ENCODE data around the gene HSD17B14. TPM values are rescaled to one million over a fixed set of nuclear protein-coding genes. Genes with fewer than 3 reads are reported as not detected.

The HSD17B14 gene
- total RNA-seq, 3 donors from 2014 or later (not counting 1 experiment from before 2014, with no cell fraction given): 0.75 TPM; not detected in 2

- intact Hi-C loops (cut with micrococcal nuclease): no loop called here
- Histone ChIP-seq H3K9me3 (ENCODE audit: control insufficient read depth, insufficient read depth, low read length) (no peaks in the 10 kb centered on the region), H3K27me3 (ENCODE audit: control insufficient read depth, insufficient read depth, low read length) (no peaks in the 10 kb centered on the region), H3K36me3 (ENCODE audit: control insufficient read depth, insufficient read depth, low read length) (no peaks in the 10 kb centered on the region), H3K27ac (ENCODE audit: low read length) (no peak overlapping the region), H3K4me3 (ENCODE audit: low read length) (no peak overlapping the region), H3K4me1 (ENCODE audit: control insufficient read depth, insufficient read depth, low read length) (no peaks in the 10 kb centered on the region)
- Mint-ChIP-seq H3K9me3 (no peaks in the 10 kb centered on the region), H3K27me3 (ENCODE audit: low read depth in 2 of 2) (no peaks in the 10 kb centered on the region), H3K27ac (no peak overlapping the region), H3K4me1 (no peaks in the 10 kb centered on the region), H3K36me3 (no peaks in the 10 kb centered on the region), H3K4me3 (no peak overlapping the region)
- ATAC-seq: no peak
- no peak for DNase-seq
- WGBS (ENCODE audit: insufficient coverage): 83% methylated on average over 9 of the region's 9 CpGs
- TF ChIP-seq CTCF (IDR thresholded peaks at IDR 0.05): no peak
These were observed 18.0 kb downstream of the HSD17B14 start for GRCh38 chr19:48818234-48818820.

- no peak for DNase-seq
- TF ChIP-seq CTCF (IDR thresholded peaks at IDR 0.05): no peak
- intact Hi-C loops (cut with micrococcal nuclease): no loop called here
- Histone ChIP-seq H3K4me3 (ENCODE audit: low read length) (no peak overlapping the region), H3K27me3 (ENCODE audit: control insufficient read depth, insufficient read depth, low read length) (no peaks in the 10 kb centered on the region), H3K9me3 (ENCODE audit: control insufficient read depth, insufficient read depth, low read length) (no peaks in the 10 kb centered on the region), H3K27ac (ENCODE audit: low read length) (no peak overlapping the region), H3K36me3 (ENCODE audit: control insufficient read depth, insufficient read depth, low read length) (no peaks in the 10 kb centered on the region), H3K4me1 (ENCODE audit: control insufficient read depth, insufficient read depth, low read length) (no peaks in the 10 kb centered on the region)
- Mint-ChIP-seq H3K4me1 (peaks cover 0 to 2% of the 10 kb centered on the region in 2 donors), H3K27me3 (ENCODE audit: low read depth in 2 of 2) (no peaks in the 10 kb centered on the region), H3K27ac (no peak overlapping the region), H3K4me3 (no peak overlapping the region), H3K9me3 (no peaks in the 10 kb centered on the region), H3K36me3 (no peaks in the 10 kb centered on the region)
- 93% methylated on average over 5 of the region's 5 CpGs for WGBS (ENCODE audit: insufficient coverage)
- ATAC-seq: no peak
These were observed 18.6 kb downstream of the HSD17B14 start for GRCh38 chr19:48817585-48818124.

- WGBS (ENCODE audit: insufficient coverage): 72% methylated on average over 14 of the region's 14 CpGs
- Histone ChIP-seq H3K36me3 (ENCODE audit: control insufficient read depth, insufficient read depth, low read length) (no peaks in the 10 kb centered on the region), H3K27me3 (ENCODE audit: control insufficient read depth, insufficient read depth, low read length) (no peaks in the 10 kb centered on the region), H3K4me1 (ENCODE audit: control insufficient read depth, insufficient read depth, low read length) (peaks cover 16% of the 10 kb centered on the region), H3K27ac (ENCODE audit: low read length) (no peak overlapping the region), H3K9me3 (ENCODE audit: control insufficient read depth, insufficient read depth, low read length) (no peaks in the 10 kb centered on the region), H3K4me3 (ENCODE audit: low read length) (no peak overlapping the region)
- H3K4me3 Mint-ChIP-seq: no peak overlapping the region
- H3K4me1 Mint-ChIP-seq: peaks cover 0 to 8% of the 10 kb centered on the region in 2 donors
- H3K27me3 Mint-ChIP-seq (ENCODE audit: low read depth in 2 of 2): no peaks in the 10 kb centered on the region
- ATAC-seq (peak in 1 of 3 donors; percentile 17), DNase-seq (peak in 1 of 2 donors; percentile 69)
- intact Hi-C loops (cut with micrococcal nuclease): no loop called here
- no peaks in the 10 kb centered on the region for H3K36me3 Mint-ChIP-seq
- H3K9me3 Mint-ChIP-seq: no peaks in the 10 kb centered on the region
- no peak for TF ChIP-seq CTCF (IDR thresholded peaks at IDR 0.05)
- H3K27ac Mint-ChIP-seq: no peak overlapping the region
These were observed 20.3 kb downstream of the HSD17B14 start for GRCh38 chr19:48815870-48816501.

All from natural killer cell (primary cell).